ENCODE results near the gene PTPRK. TPM values are rescaled to one million over a fixed set of nuclear protein-coding genes. Genes with fewer than 3 reads are reported as not detected.

Gene PTPRK
- total and polyA plus RNA-seq, 4 donors = 12.1 to 61.2 (median 29.1) TPM

DNA sequence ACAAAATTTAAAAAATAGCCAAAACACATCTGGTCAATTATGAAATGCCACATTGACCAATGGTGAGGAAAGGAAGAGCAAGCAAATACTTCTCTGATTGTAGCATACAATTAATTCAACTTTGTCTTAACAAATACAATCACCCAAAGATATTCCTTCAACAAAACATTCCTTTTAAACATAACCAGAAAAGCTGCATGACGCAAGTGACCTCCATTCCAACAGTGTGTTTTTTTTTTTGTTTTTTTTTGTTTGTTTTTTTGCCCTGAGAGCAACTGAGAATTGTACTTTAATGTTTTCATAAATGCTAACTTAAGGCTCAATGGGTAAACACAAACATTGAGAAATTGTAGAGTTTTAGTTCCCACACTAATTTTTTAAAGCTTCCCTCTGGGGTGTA lies 184.4 kb downstream of the PTPRK start:
- H3K4me3 ChIP-seq (ENCODE audit: low read depth in 1 of 3, low read length in 3 of 3) = no peak overlapping the region
- TF ChIP-seq RAD21 (IDR thresholded peaks at IDR 0.05) = no peak
- peak; percentile 21 to 75 for TF ChIP-seq HNF4A (conservative IDR thresholded peaks at IDR 0.05)
- TF ChIP-seq, protein P1, sequence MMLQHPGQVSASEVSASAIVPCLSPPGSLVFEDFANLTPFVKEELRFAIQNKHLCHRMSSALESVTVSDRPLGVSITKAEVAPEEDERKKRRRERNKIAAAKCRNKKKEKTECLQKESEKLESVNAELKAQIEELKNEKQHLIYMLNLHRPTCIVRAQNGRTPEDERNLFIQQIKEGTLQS (IDR thresholded peaks at IDR 0.05) = peak; percentile 41
- TF ChIP-seq YY1 (IDR thresholded peaks at IDR 0.05) = peak; percentile 45
- TF ChIP-seq GABPA (IDR thresholded peaks at IDR 0.05 in 1 of 2, conservative IDR thresholded peaks at IDR 0.05 in 1 of 2) = no peak
- TF ChIP-seq, protein P2, sequence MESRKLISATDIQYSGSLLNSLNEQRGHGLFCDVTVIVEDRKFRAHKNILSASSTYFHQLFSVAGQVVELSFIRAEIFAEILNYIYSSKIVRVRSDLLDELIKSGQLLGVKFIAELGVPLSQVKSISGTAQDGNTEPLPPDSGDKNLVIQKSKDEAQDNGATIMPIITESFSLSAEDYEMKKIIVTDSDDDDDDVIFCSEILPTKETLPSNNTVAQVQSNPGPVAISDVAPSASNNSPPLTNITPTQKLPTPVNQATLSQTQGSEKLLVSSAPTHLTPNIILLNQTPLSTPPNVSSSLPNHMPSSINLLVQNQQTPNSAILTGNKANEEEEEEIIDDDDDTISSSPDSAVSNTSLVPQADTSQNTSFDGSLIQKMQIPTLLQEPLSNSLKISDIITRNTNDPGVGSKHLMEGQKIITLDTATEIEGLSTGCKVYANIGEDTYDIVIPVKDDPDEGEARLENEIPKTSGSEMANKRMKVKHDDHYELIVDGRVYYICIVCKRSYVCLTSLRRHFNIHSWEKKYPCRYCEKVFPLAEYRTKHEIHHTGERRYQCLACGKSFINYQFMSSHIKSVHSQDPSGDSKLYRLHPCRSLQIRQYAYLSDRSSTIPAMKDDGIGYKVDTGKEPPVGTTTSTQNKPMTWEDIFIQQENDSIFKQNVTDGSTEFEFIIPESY (IDR thresholded peaks at IDR 0.05) = no peak
- peak in 1 of 2 donors; percentile 31 for TF ChIP-seq RXRA (IDR thresholded peaks at IDR 0.05)
- no peak for DNase-seq (ENCODE audit: low spot score)
- H3K9me3 ChIP-seq (ENCODE audit: control insufficient read depth in 4 of 4, low read length in 3 of 4) = no peaks in the 10 kb centered on the region
- no peaks in the 10 kb centered on the region for H3K27me3 ChIP-seq (ENCODE audit: control insufficient read depth in 4 of 4, insufficient read depth in 4 of 4, low read length in 3 of 4)
- no peaks in the 10 kb centered on the region for H3K36me3 ChIP-seq (ENCODE audit: control insufficient read depth in 4 of 4, insufficient read depth in 3 of 4, low read depth in 1 of 4, low read length in 3 of 4)
- 37% methylated on average over 1 of the region's 1 CpG for WGBS
- peak overlapping the region; percentile 35 to 61 for H3K27ac ChIP-seq (ENCODE audit: low read depth in 1 of 2, low read length in 2 of 2)
- H3K9ac ChIP-seq (ENCODE audit: low read depth in 1 of 2, low read length in 2 of 2) = no peak overlapping the region
- peaks cover 2 to 55% (median 37%) of the 10 kb centered on the region in 4 donors for H3K4me1 ChIP-seq (ENCODE audit: control insufficient read depth in 4 of 4, insufficient read depth in 4 of 4, low read length in 3 of 4)

DNA sequence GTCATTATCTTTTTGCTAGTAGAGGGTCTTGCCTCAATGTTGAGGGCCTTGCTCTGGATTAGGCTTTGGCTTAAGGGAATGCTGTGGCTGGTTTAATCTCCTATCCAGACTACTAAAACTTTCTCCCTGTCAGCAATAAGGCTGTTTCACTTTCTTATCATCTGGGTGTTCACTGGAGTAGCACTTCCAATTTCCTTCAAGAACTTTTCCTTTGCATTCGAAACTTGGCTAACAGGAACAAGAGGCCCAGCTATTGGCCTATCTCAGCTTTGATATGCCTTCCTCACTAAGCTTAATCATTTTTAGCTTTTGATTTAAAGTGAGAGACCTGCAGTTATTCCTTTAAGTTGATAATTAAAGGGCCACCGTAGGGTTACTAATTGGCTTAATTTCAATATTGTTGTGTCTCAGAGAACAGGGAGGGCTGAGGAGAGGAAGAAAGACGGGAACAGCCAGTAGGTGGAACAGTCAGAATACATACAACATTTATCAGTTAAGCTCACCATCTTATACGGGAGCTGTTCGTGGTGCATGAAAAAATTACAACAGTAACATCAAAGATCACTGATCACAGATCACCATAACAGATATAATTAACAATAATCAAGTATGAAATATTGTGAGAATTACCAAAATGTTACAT lies 186.7 kb downstream of the PTPRK start:
- Histone ChIP-seq H3K9ac (ENCODE audit: low read depth in 1 of 2, low read length in 2 of 2) (no peak overlapping the region), H3K4me3 (ENCODE audit: low read depth in 1 of 3, low read length in 3 of 3) (no peak overlapping the region), H3K4me1 (ENCODE audit: control insufficient read depth in 4 of 4, insufficient read depth in 4 of 4, low read length in 3 of 4) (peaks cover 2 to 34% (median 22%) of the 10 kb centered on the region in 4 donors), H3K9me3 (ENCODE audit: control insufficient read depth in 4 of 4, low read length in 3 of 4) (no peaks in the 10 kb centered on the region), H3K27me3 (ENCODE audit: control insufficient read depth in 4 of 4, insufficient read depth in 4 of 4, low read length in 3 of 4) (no peaks in the 10 kb centered on the region), H3K27ac (ENCODE audit: low read depth in 1 of 2, low read length in 2 of 2) (no peak overlapping the region), H3K36me3 (ENCODE audit: control insufficient read depth in 4 of 4, insufficient read depth in 3 of 4, low read depth in 1 of 4, low read length in 3 of 4) (no peaks in the 10 kb centered on the region)
- no peak for TF ChIP-seq GABPA (IDR thresholded peaks at IDR 0.05 in 1 of 2, conservative IDR thresholded peaks at IDR 0.05 in 1 of 2)
- no peak for TF ChIP-seq FOXA2 (IDR thresholded peaks at IDR 0.05)
- TF ChIP-seq FOXA1 (IDR thresholded peaks at IDR 0.05) = no peak
- TF ChIP-seq, protein P3, sequence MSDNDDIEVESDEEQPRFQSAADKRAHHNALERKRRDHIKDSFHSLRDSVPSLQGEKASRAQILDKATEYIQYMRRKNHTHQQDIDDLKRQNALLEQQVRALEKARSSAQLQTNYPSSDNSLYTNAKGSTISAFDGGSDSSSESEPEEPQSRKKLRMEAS (IDR thresholded peaks at IDR 0.05) = no peak
- no peak for TF ChIP-seq JUND (IDR thresholded peaks at IDR 0.05)
- TF ChIP-seq NR2F2 (IDR thresholded peaks at IDR 0.05) = no peak
- no peak for DNase-seq (ENCODE audit: low spot score)
- 74% methylated on average over 5 of the region's 5 CpGs for WGBS

DNA sequence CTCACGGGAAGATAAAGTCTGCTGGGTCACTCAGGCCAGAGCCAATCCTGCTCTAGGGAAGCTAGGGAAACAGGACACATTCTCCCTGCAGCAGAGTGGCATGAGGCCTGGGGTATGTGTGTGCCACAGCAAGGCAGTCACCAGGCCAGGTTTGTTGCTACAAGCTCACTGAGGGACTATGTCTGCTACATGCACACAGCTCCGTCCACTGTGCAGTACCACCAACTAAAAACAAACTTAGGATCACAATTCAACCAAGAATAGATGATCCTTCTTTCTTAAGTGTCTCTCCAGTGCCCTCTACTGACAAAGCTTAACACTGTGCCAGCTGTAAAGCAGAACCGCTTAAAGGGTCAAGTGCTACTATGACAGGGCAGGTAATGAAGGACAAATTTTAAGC lies 192.5 kb downstream of the PTPRK start:
- no peak overlapping the region for H3K9ac ChIP-seq (ENCODE audit: low read depth in 1 of 2, low read length in 2 of 2)
- H3K27me3 ChIP-seq (ENCODE audit: control insufficient read depth in 4 of 4, insufficient read depth in 4 of 4, low read length in 3 of 4) = no peaks in the 10 kb centered on the region
- H3K36me3 ChIP-seq (ENCODE audit: control insufficient read depth in 4 of 4, insufficient read depth in 3 of 4, low read depth in 1 of 4, low read length in 3 of 4) = no peaks in the 10 kb centered on the region
- no peak overlapping the region for H3K27ac ChIP-seq (ENCODE audit: low read depth in 1 of 2, low read length in 2 of 2)
- H3K4me3 ChIP-seq (ENCODE audit: low read depth in 1 of 3, low read length in 3 of 3) = no peak overlapping the region
- H3K9me3 ChIP-seq (ENCODE audit: control insufficient read depth in 4 of 4, low read length in 3 of 4) = no peaks in the 10 kb centered on the region
- H3K4me1 ChIP-seq (ENCODE audit: control insufficient read depth in 4 of 4, insufficient read depth in 4 of 4, low read length in 3 of 4) = peaks cover 0 to 2% (median under 1%) of the 10 kb centered on the region in 4 donors
- DNase-seq (ENCODE audit: low spot score) = no peak
- 95% methylated on average over 3 of the region's 3 CpGs for WGBS
- TF ChIP-seq, protein P1 (IDR thresholded peaks at IDR 0.05) = no peak
- TF ChIP-seq, protein P3 (IDR thresholded peaks at IDR 0.05) = no peak
- TF ChIP-seq RXRA (IDR thresholded peaks at IDR 0.05) (no peak), GABPA (IDR thresholded peaks at IDR 0.05 in 1 of 2, conservative IDR thresholded peaks at IDR 0.05 in 1 of 2) (no peak), YY1 (IDR thresholded peaks at IDR 0.05) (no peak), HNF4A (conservative IDR thresholded peaks at IDR 0.05) (no peak), JUND (IDR thresholded peaks at IDR 0.05) (no peak), HNF4G (IDR thresholded peaks at IDR 0.05) (no peak)
- TF ChIP-seq, protein P4, sequence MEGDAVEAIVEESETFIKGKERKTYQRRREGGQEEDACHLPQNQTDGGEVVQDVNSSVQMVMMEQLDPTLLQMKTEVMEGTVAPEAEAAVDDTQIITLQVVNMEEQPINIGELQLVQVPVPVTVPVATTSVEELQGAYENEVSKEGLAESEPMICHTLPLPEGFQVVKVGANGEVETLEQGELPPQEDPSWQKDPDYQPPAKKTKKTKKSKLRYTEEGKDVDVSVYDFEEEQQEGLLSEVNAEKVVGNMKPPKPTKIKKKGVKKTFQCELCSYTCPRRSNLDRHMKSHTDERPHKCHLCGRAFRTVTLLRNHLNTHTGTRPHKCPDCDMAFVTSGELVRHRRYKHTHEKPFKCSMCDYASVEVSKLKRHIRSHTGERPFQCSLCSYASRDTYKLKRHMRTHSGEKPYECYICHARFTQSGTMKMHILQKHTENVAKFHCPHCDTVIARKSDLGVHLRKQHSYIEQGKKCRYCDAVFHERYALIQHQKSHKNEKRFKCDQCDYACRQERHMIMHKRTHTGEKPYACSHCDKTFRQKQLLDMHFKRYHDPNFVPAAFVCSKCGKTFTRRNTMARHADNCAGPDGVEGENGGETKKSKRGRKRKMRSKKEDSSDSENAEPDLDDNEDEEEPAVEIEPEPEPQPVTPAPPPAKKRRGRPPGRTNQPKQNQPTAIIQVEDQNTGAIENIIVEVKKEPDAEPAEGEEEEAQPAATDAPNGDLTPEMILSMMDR (IDR thresholded peaks at IDR 0.05; ENCODE audit: low read depth, low read length, missing input control) = peak; percentile 47
- TF ChIP-seq, protein P2 (IDR thresholded peaks at IDR 0.05) = no peak
- TF ChIP-seq, protein P5, sequence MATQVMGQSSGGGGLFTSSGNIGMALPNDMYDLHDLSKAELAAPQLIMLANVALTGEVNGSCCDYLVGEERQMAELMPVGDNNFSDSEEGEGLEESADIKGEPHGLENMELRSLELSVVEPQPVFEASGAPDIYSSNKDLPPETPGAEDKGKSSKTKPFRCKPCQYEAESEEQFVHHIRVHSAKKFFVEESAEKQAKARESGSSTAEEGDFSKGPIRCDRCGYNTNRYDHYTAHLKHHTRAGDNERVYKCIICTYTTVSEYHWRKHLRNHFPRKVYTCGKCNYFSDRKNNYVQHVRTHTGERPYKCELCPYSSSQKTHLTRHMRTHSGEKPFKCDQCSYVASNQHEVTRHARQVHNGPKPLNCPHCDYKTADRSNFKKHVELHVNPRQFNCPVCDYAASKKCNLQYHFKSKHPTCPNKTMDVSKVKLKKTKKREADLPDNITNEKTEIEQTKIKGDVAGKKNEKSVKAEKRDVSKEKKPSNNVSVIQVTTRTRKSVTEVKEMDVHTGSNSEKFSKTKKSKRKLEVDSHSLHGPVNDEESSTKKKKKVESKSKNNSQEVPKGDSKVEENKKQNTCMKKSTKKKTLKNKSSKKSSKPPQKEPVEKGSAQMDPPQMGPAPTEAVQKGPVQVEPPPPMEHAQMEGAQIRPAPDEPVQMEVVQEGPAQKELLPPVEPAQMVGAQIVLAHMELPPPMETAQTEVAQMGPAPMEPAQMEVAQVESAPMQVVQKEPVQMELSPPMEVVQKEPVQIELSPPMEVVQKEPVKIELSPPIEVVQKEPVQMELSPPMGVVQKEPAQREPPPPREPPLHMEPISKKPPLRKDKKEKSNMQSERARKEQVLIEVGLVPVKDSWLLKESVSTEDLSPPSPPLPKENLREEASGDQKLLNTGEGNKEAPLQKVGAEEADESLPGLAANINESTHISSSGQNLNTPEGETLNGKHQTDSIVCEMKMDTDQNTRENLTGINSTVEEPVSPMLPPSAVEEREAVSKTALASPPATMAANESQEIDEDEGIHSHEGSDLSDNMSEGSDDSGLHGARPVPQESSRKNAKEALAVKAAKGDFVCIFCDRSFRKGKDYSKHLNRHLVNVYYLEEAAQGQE (IDR thresholded peaks at IDR 0.05) = no peak

Measured in liver (tissue), 9 donors.